NCI-H2029 (cell line): Measurements from ENCODE around the gene TENM4.

Source experiments
- DNase-seq: peaks from one replicate; lab custom pipeline; 2025; lab: John Stamatoyannopoulos, UW

The TENM4 gene

DNA sequence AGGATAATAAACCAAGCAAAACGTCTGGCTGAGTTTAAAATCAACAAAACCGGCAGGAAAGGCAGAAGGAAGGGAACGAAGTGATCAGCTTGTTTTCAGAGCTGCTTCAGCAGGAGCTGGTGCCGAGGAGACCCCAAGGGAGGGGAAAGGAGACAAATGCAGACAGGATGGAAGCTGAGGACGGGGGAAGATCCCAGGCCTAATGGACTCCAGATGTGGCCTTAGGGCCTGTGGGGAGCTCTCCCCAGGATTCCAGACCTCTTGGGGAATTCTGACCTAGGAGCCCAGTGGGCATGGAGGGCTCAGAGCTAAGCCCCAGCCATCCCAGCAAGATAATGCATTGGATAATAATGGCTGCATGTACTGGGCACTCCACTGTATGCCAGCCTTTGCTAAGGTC, 654.7 kb downstream of the TENM4 start:
- no peak for DNase-seq

- no peak for DNase-seq
Measured at GRCh38 chr11:78784321-78785061, 656.3 kb downstream of the TENM4 start.

DNA sequence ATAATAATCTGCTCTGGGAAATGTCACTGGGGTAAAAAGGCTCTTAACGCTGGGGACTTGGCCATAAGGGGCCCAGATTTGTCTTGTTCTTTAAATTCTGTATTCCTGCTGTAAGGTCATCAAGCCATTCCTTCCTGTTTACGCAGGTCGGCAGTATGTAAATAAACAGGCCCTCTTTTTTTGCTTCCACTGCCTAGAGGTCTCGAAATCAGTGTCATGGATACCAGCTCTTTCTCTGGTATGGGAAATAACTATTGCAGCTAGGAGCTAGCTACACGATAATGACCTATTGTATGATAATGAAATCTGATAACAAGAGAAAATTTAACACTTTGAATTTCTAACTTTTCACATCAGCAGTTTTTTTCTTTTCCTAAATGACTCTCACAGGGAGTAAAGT, 657.0 kb downstream of the TENM4 start:
- DNase-seq = no peak

GRCh38 chr11:78783301-78783700, 657.5 kb downstream of the TENM4 start:
- DNase-seq = no peak

- no peak for DNase-seq
Measured at GRCh38 chr11:78782725-78783124, 658.1 kb downstream of the TENM4 start.

GRCh38 chr11:78780889-78781288, 659.9 kb downstream of the TENM4 start:
- no peak for DNase-seq

DNA sequence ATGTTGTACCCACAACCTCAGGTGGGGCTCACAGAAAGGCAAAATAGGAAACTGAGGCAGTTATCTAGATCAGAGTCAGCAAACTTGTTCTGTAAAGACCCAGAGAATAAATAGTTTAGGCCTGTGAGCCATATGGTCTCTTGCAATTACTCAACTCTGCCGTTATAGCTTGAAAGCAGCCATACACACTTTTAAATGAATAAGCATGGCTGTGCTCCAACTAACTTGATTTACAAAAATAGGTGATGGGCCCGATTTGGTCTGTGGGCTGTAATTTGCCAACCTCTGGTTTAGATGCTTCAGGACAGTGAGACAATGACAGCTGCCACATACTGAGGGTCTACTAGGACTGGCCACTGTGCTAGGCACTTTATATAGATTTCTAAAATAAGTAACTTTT, 667.3 kb downstream of the TENM4 start:
- DNase-seq = no peak

- DNase-seq = no peak
Measured at GRCh38 chr11:78773077-78773476, 667.8 kb downstream of the TENM4 start.

DNA sequence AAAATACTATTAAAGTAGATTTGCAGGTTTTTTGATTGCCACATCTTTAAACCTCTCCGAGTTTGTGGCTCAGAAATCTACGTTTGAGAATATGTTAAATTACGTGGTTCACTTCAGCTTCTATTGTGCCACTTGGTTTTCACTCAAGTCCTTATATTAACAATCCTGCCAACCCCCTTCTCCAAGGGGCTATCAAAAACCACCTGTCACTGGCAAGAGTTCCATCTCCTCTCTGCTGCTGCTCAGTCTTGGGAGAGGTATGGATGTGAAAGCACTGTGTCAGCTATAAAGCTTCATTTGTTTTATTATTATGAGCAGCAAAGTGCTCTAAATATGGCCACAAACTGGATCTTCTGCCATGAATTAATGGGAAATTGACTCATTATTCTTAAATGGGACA, 668.6 kb downstream of the TENM4 start:
- no peak for DNase-seq

DNA sequence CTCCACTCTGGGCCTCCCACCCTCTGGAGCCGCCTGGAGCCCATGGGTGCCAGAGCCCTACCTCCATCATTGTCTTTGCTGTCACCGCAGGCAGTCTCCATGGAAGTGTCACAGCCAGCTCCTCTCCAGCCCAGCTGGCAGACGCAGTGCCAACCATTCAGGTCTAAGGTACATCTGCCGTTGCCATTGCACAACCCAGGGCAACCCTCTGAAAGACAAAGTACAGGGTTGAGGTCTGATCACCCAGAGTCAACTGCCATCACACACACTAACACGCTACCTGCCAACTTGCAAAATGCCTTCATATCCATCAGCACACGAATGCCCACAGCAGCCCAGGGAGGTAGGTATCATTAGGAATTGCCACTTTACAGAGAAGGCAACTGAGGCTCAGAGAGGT, 669.9 kb downstream of the TENM4 start:
- DNase-seq = no peak

DNA sequence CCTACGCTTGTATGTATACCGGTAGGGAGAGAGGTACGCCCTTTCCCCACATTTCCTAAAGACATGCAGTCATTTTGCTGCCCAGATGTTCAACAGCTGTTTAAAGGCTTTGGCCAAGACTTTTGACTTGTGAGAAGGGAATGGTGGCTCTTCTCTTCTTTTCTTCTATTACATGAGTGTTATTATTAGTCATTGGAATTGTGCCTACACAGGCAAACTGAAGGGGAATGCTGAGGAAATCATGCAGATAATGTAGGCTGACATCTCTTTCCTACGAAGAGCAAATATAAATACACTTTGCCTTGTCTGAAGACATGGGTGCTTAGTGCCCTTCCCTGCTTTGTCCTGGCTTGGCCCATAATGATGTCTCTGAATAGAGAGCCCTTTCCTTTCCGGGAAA, 671.9 kb downstream of the TENM4 start:
- DNase-seq = no peak

- DNase-seq = no peak
Measured at GRCh38 chr11:78768345-78768744, 672.5 kb downstream of the TENM4 start.

- DNase-seq = no peak
Measured at GRCh38 chr11:78767027-78767932, 673.5 kb downstream of the TENM4 start.

GRCh38 chr11:78764946-78765345, 675.9 kb downstream of the TENM4 start:
- DNase-seq = no peak

DNA sequence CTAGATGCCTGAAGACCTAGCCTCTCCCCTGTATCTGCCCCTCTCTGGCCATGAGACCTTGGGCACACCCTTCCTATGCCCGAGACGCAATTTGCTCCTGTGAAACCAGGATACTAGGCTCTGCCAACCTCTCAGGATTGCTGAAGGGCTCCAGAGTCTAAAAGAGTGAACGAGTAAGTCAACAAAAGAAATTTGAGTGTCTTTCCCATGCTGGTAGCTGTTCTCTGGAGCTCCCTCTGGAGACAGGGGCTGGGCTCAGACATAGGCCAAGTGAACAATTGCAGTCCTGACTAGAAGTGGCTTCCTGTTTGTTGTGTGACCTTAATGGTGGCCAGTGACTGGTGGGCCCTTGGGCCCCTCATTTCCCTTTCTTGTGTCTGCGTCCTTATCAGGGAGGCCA, 677.2 kb downstream of the TENM4 start:
- peak; percentile 19 for DNase-seq

DNA sequence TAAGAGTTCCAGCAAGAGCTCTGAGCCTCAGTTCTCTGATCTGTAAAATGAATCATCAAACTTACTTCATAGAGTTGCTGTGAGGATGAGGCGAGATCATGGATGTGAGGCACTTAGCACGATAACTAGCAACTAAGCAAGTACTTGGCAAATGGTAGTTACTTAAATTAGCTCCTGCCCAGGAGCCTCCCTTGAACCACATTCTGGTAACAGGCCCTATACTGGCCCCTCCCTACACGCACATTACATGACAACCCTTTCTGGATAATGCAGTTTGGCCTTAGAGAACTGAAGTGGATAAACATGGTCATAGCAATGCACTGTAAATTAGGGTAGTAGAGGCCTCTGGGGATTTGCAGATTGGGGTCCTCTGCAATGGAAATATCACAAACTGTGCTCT, 678.7 kb downstream of the TENM4 start:
- DNase-seq = no peak

- DNase-seq = no peak
Measured at GRCh38 chr11:78759071-78759470, 681.8 kb downstream of the TENM4 start.

DNA sequence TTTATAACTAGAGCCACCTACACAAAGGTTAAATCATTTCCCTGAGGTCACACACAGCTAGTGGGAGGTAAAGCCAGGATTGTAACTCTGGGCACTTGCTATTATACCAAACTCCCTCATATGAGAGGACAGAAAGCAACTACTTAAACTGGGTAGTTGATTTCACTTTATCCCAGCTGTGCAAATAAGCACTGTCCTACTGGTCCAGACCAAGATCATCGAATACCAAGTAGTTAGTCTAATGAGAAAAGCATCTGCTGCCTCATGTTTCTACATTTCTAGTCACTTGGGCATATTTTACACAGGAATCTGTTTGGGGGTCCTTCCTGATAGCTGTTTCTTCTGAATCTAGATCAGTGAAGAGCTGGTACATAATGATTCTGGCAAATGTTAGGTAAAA, 687.5 kb downstream of the TENM4 start:
- DNase-seq = no peak

GRCh38 chr11:78752494-78752893, 688.3 kb downstream of the TENM4 start:
- no peak for DNase-seq

DNA sequence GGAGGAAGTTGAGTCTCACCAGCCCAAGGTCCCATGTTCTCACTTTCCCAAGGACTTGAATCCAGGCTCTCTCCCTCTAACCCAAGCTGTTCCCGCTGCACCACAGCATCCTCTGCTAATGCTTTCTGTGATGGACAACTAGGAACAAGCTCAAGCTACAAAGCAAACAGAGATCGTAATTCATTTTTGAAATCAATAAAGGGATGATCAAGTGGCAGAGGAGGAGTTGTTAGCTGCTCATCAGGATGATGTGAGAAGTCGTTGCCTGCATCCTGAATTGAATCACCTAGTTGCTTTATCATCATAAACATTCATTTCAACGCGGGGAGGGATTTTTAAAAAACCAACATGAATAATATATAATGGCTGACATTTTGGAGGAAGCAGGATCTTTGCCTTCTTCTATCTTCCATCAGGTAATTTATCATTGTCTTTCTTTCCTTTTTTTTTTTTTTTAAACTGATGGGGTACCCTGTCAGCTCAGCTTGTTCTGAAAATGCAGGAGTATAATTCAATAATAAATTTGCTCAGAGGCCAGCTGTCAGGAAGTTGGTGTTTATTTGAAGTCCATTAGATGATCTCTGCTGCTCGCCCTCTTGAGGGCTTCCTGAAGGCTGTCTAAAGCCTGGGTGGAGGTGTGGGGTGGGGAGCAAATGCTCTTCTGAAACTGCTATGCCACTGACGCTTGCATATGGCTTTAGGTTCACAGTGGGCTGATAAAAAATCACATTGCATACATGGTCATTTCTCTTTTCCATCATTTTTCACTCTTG, 691.7 kb downstream of the TENM4 start:
- DNase-seq = peak; percentile 36

GRCh38 chr11:78744949-78745348, 695.9 kb downstream of the TENM4 start:
- no peak for DNase-seq

DNA sequence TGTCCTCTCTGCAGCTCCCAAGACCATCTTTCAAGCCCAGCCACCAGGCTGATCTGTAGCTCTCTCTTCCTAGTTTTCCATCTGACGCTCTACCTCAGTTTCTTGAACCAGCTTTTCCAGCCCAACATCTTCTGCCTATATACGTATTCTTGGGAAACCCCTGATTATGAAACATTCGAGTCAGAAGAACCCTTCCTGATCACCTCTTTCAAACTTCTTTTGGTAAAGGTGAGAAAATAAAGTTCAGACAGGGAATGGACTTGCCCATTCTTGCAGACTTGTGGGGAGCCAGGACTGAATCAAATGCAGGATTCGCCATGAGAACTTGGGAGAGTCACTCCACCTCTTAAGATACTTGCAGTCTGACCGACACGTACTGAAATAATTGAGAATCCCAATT, 696.6 kb downstream of the TENM4 start:
- DNase-seq = no peak

- DNase-seq = peak; percentile 98
Measured at GRCh38 chr11:78742430-78742829, 698.4 kb downstream of the TENM4 start.
